Neural progenitor cell (in vitro differentiated cells): Measurements from ENCODE around the gene WNT3A.

Source experiments
- EZH2 ChIP-seq: fragments of 200-600 bp; sonication (generic); IDR thresholded peaks from 2 replicates; pipeline ENCODE4 v1.6.1; 2017; ENCODE audit warnings: antibody characterized with exemption, mild to moderate bottlenecking, moderate library complexity
- EZH2phosphoT487 ChIP-seq: fragments of 200-600 bp; sonication (generic); IDR thresholded peaks from 2 replicates; pipeline ENCODE4 v1.6.1; 2017; ENCODE audit warnings: antibody characterized with exemption
- TF ChIP-seq, protein P1 (sequence below): fragments of 200-600 bp; sonication (generic); IDR thresholded peaks from 2 replicates; pipeline ENCODE4 v1.5.1; 2017; ENCODE audit warnings: antibody characterized with exemption, mild to moderate bottlenecking

DNA sequence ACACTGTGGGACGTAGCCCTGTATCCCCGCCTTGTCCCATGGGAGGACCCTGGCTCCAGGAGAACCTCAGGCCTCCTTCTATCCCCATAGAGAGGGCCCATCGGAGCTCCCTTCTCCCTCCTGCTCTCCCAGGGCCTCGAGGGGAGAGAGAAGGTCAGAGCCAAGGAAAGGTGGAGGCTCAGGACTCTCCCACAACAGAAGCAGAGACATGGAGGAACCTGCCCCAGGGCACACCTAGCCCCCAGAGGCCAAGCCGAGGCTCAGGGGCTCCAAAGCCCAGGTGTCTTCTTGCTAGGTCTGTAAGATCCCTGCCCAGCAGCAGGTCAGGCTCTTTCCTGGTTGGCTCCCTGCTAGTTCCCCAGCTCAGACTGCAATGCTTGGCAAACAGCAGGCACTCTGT, 41.3 kb downstream of the WNT3A start:
- TF ChIP-seq, protein P1, sequence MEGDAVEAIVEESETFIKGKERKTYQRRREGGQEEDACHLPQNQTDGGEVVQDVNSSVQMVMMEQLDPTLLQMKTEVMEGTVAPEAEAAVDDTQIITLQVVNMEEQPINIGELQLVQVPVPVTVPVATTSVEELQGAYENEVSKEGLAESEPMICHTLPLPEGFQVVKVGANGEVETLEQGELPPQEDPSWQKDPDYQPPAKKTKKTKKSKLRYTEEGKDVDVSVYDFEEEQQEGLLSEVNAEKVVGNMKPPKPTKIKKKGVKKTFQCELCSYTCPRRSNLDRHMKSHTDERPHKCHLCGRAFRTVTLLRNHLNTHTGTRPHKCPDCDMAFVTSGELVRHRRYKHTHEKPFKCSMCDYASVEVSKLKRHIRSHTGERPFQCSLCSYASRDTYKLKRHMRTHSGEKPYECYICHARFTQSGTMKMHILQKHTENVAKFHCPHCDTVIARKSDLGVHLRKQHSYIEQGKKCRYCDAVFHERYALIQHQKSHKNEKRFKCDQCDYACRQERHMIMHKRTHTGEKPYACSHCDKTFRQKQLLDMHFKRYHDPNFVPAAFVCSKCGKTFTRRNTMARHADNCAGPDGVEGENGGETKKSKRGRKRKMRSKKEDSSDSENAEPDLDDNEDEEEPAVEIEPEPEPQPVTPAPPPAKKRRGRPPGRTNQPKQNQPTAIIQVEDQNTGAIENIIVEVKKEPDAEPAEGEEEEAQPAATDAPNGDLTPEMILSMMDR = no peak
- TF ChIP-seq EZH2phosphoT487 (no peak), EZH2 (no peak)
